ENCODE measurements around the gene DOCK3.
"Not testable (repeated sequence)": the region's sequence is repeated elsewhere in the genome, so short reads cannot be mapped to it uniquely, and the experiment has no call there.

GRCh38 chr3:50882733-50883132 lies 208.0 kb downstream of the DOCK3 start:
- TF ChIP-seq CTCF (conservative IDR thresholded peaks at IDR 0.05; ENCODE audit: low read depth, low read length); MAFK (IDR thresholded peaks at IDR 0.05; ENCODE audit: low read depth, low read length); RFX5 (IDR thresholded peaks at IDR 0.05; ENCODE audit: low read depth, low read length); RAD21 (IDR thresholded peaks at IDR 0.05; ENCODE audit: low read length); POLR2A (IDR thresholded peaks at IDR 0.05; ENCODE audit: low read depth, low read length); CHD1 (IDR thresholded peaks at IDR 0.05; ENCODE audit: low read depth, low read length); ELK1 (IDR thresholded peaks at IDR 0.05; ENCODE audit: borderline replicate concordance, low read depth, low read length): not testable (repeated sequence)

All from IMR-90 (cell line).